Mucosa of descending colon (tissue), 3 donors: ENCODE data around the gene CCNF. TPM values are rescaled to one million over a fixed set of nuclear protein-coding genes. Genes with fewer than 3 reads are reported as not detected.

ENCODE experiments used
- ATAC-seq: fragments of 200-7000 bp; cut with Tn5 transposase; one replicate; pipeline ENCODE4 v1.9.1; 2020; ENCODE audit warnings: mild to moderate bottlenecking, moderate library complexity
- DNase-seq, 3 donors: peaks; one replicate each; pipeline ENCODE4 v3.0.0-alpha.2; 2020
- H3K36me3 ChIP-seq: fragments of 200-600 bp; one replicate; pipeline ENCODE4 v1.8.0; 2021; ENCODE audit warnings: low read depth, mild to moderate bottlenecking
- H3K4me1 ChIP-seq: fragments of 200-600 bp; one replicate; pipeline ENCODE4 v1.8.0; 2021; ENCODE audit warnings: low read depth, mild to moderate bottlenecking
- H3K4me3 ChIP-seq: fragments of 200-600 bp; one replicate; pipeline ENCODE4 v1.8.0; 2021; ENCODE audit warnings: mild to moderate bottlenecking
- H3K9me3 ChIP-seq: fragments of 200-600 bp; one replicate; pipeline ENCODE4 v1.8.0; 2021; ENCODE audit warnings: mild to moderate bottlenecking
- CTCF ChIP-seq: fragments of 200-600 bp; IDR thresholded peaks from one replicate; pipeline ENCODE4 v1.8.0; 2022; ENCODE audit warnings: antibody characterized with exemption, mild to moderate bottlenecking
- intact Hi-C, 2 donors: fragments of 100-400 bp; cut with DNase I in 1 of 2; cut with micrococcal nuclease in 1 of 2; formaldehyde crosslinking; loops; one replicate each; pipeline versions ENCODE4 v1.11.0 to v1.11.1; 2022; cut with DNase I, micrococcal nuclease
- total RNA-seq, 3 donors: library from RNA; stranded (reverse); fragmentation: NEBNext Ultra II Directional in 2 of 3; extraction: Animal tissue kit (Norgen Biotek cat#: 25700) in 2 of 3; gene quantifications; one replicate each; pipeline versions ENCODE4 v1.2.1 to v1.2.4, GENCODE V29; 2021 to 2023
- donor health status: DM: no; HTN: no; CAD: no; lungs with moderate emphysema.
- donor health status: DM: no; HTN: no; CAD: no.
- donor health status: DM: no; HTN: yes; CAD: no.

Gene CCNF
- total RNA-seq, 3 donors from 2014 or later, result 3.4 to 12.7 (median 3.7) TPM

GRCh38 chr16:2474877-2475412 lies 45.7 kb downstream of the CCNF start, which contains the start of gene TBC1D24:
Gene TBC1D24, plus strand, starts transcription at chr16:2475127. Its CDS starts 21,022 bp downstream, at chr16:2496149.
- no peak for TF ChIP-seq CTCF
- Histone ChIP-seq H3K36me3 (no peaks in the 10 kb centered on the region), H3K4me3 (peak within 1 kb of the TSS; percentile 54), H3K9me3 (no peaks in the 10 kb centered on the region), H3K4me1 (peaks cover 24% of the 10 kb centered on the region)
- intact Hi-C loops, result no loop called here
- peak; percentile 87 to 94 (median 90) for DNase-seq
- peak; percentile 88 for ATAC-seq

GRCh38 chr16:2475413-2476344 lies 46.4 kb downstream of the CCNF start:
- no peak for TF ChIP-seq CTCF
- peak; percentile 47 for ATAC-seq
- H3K36me3 ChIP-seq, result no peaks in the 10 kb centered on the region
- peaks cover 26% of the 10 kb centered on the region for H3K4me1 ChIP-seq
- intact Hi-C loops, result no loop called here
- no peaks in the 10 kb centered on the region for H3K9me3 ChIP-seq
- H3K4me3 ChIP-seq, result peak overlapping the region; percentile 54
- DNase-seq, result peak; percentile 35 to 69 (median 65)

GRCh38 chr16:2476345-2476720 lies 47.1 kb downstream of the CCNF start:
- Histone ChIP-seq H3K4me3 (no peak overlapping the region), H3K9me3 (no peaks in the 10 kb centered on the region), H3K4me1 (peaks cover 25% of the 10 kb centered on the region), H3K36me3 (no peaks in the 10 kb centered on the region)
- intact Hi-C loops, result no loop called here
- TF ChIP-seq CTCF, result no peak
- ATAC-seq (no peak), DNase-seq (no peak)

GRCh38 chr16:2476741-2477140 lies 47.5 kb downstream of the CCNF start:
- ATAC-seq, result no peak
- intact Hi-C loops, result no loop called here
- no peak for TF ChIP-seq CTCF

GRCh38 chr16:2477327-2477726 lies 48.1 kb downstream of the CCNF start:
- no peaks in the 10 kb centered on the region for H3K36me3 ChIP-seq
- H3K4me3 ChIP-seq, result no peak overlapping the region
- no peak for DNase-seq
- ATAC-seq, result no peak
- no peak for TF ChIP-seq CTCF
- H3K4me1 ChIP-seq, result peaks cover 24% of the 10 kb centered on the region
- H3K9me3 ChIP-seq, result no peaks in the 10 kb centered on the region
- intact Hi-C loops, result no loop called here

More at GRCh38 chr16:2476741-2477140, 47.5 kb downstream of the CCNF start:
- H3K36me3 ChIP-seq, result no peaks in the 10 kb centered on the region
- H3K4me3 ChIP-seq, result no peak overlapping the region
- no peak for DNase-seq
- no peaks in the 10 kb centered on the region for H3K9me3 ChIP-seq
- peaks cover 25% of the 10 kb centered on the region for H3K4me1 ChIP-seq
